SIG-M5 treated with dmso at 0.1 percent for 504 hours (cell line): ENCODE measurements around the gene SPATA33.

ENCODE experiments used
- DNase-seq: peaks from one replicate; lab custom pipeline; 2025; ENCODE audit not compliant: unreplicated experiment; lab: John Stamatoyannopoulos, UW

The SPATA33 gene

GRCh38 chr16:89657442-89658220 is at the start of gene SPATA33, which contains the start of gene CHMP1A:
Gene SPATA33 (plus strand): TSS chr16:89657836. CDS start chr16:89657912, 76 bp downstream.
Gene CHMP1A (minus strand): TSS chr16:89657708. CDS start chr16:89657588, 120 bp downstream.
- DNase-seq = peak; percentile 74

DNA sequence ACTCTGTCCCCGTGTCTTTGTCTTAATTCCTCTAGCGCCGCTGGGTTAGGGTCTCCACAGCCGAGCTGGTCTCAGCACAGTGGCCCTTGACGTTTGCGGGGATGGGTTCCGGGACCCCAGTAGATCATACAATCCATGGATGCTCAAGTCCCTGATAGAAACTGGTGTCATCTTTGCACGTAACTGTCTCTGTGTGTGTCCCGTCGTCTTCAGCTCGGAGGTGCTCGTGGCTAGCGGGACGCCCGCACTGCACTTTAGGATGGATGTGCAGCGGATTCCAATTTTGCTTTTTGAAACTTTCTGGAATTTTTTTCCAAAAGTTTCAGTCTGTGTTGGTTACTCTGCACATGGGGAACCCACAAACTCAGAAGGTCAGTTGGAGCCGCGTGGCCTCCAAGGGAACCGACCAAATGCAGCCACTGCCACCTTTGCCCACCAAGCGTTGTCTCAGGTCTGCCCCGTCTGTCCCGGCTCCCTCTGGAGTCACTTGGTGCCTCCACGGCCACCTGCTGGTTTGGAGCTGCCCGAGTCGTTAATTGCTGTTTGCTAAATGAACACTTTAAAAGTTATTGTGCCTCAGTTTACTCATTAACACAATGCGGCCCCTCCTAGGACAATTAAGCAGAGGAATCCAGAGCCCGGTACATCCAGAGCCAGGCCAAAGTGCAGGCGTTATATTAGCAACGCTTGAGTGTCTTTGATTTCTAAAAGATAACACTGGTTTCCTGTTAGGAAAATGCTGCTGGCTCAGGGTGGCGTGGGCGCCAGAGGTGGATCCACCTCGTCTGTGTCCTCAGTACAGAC is 49.5 kb upstream of the SPATA33 start:
- no peak for DNase-seq

DNA sequence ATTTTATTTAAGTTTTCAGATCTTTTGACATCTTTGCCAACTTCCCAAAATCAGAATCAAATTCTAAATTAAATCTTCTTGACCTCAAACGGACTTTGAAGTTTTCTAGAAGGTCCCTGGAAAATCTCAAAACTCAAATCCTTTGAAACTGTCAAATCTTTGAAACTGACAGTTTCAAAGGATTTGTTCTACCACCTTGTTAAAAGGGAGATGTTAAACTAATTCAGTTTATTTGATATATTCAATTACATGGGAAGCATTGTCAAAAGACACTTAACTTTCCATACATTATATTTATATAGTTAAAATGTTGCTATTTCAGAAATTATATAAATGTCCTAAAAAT is 47.6 kb upstream of the SPATA33 start:
- no peak for DNase-seq

- DNase-seq = no peak
Measured at GRCh38 chr16:89612415-89613166, 45.0 kb upstream of the SPATA33 start.

DNA sequence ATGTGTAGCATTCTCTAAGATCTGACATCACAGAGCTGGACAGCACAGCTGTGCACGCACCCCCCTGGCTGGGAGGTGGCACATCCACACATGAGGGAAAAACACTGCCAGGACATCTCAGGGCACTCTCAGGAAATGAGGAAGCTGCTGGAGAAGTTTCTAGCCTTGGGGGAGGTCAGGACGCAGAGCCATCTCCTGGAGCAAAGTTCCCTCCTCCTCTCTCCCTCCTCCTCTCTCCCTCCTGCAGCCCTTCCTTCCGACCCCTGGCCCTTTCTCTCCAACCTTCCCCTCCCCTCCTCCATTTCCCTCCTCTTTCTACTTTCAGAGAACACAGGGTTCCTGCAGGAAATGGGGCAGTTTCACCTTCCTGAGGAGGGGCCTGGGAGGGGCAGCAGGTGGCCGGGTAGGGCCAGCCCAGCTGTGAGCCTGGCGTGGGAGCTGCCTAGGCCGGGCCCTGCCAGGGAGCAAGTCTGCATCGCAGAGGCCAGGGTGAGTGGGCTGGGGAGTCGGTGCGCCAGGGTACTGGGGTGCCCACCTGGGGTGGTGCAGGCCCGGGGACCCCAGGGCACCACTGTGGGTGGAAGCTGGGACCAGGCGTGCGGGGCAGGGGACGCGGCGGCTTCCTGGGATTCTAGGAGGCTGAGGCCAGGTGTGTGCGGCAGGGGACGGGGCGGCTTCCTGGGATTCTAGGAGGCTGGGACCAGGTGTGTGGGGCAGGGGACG is 44.2 kb upstream of the SPATA33 start, which contains the start of gene DPEP1:
DPEP1 (plus strand) TSS at position 412 of the 723 bp plus-strand sequence. CDS start 16,769 bp downstream, outside the sequence.
- DNase-seq = no peak

DNA sequence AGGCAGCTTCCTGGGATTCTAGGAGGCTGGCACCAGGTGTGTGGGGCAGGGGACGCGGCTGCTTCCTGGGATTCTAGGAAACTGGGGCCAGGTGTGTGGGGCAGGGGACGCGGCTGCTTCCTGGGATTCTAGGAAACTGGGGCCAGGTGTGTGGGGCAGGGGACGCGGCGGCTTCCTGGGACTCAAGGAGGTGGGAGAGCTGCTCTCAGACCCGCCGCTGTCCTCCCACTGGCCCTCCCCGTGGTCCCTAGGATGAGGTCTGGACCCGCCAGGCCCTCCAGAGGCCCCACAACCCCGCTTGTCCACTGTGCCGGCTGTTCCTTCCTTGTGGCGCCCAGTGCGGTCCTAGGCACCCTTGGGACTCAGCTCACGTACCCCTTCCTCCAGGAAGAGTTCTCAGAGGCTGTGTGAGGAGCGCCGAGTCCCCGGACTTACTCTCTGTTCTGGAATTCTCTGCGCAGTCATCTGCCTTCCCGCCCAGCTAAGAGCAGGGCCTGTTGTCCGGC is 43.6 kb upstream of the SPATA33 start:
- DNase-seq = no peak

DNA sequence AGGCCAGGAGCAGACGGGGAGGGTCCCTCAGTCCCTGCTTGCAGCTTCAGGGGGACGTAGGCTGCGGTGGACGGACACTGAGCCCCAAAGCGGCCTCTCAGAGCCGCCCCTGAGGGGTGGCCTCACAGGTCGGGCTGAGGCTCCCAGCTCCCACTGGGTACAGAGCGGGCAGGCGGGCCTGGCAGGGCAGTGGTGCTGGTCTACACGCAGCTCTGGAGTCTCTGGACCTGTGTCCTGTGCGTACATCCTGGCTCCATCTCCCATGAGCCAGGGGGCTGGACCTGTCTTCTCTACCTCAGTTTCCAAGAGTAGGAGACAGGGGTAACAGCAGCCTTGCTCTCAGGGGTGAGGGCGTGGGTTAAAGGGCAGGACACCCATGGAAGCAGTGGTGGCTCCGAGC is 42.5 kb upstream of the SPATA33 start:
- DNase-seq = no peak

DNA sequence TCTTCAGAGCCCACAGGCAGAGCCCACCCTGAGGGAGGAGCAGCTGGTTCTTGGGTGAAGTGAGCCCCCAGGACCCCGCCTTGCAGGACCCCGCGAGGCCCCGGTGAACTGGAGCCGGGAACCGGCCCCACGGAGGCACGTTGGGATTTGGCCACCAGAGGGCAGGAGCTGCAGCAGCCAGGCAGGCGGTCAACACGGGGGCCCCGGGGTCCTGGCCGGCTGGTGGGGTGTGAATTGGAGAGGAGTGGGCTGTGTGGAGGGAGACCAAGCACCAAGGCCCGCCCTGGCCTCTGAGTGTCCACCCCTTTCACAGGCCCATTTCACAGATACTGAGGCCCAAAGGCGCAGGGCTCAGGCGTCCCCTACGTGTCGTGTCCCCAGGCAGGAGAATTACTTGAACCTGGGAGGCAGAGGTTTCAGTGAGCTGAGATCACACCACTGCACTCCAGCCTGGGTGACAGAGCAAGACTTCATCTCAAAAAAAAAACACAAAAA is 42.0 kb upstream of the SPATA33 start:
- DNase-seq = no peak

GRCh38 chr16:89616623-89617022 is 41.0 kb upstream of the SPATA33 start:
- DNase-seq = no peak

GRCh38 chr16:89617036-89617435 is 40.6 kb upstream of the SPATA33 start:
- no peak for DNase-seq

- peak; percentile 5 for DNase-seq
Measured at GRCh38 chr16:89618109-89618998, 39.3 kb upstream of the SPATA33 start.

- no peak for DNase-seq
Measured at GRCh38 chr16:89619840-89620239, 37.8 kb upstream of the SPATA33 start.

- no peak for DNase-seq
Measured at GRCh38 chr16:89620406-89620841, 37.2 kb upstream of the SPATA33 start.

DNA sequence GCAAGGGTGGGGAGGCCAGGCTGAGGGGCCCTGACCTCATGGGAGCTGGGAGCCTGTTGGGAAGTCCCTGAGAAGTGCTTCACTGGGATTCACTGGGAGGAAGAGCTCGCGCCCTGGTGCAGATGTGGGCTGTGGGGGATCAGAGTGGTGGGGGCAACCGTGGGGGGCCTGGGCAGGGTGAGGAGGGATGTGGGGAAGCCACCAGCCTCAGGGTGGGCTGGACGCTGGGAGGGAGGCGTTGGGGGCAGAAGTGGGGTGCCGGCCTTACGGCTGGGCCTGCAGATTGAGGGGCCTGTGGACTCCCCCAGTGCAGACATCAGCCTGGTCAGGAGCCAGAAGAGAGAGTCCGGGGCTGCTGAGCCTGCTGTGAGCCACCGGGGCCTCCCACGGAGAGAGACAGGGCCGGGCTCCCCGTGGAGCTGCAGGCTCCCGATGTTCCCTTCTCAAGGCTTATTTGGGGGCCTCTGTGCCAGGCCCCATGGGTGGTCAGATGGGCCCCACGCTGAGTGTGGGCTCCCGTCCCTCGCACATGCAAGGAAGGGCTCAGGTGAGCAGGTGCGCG is 36.4 kb upstream of the SPATA33 start:
- no peak for DNase-seq

GRCh38 chr16:89621698-89622409 is 35.8 kb upstream of the SPATA33 start:
- no peak for DNase-seq

DNA sequence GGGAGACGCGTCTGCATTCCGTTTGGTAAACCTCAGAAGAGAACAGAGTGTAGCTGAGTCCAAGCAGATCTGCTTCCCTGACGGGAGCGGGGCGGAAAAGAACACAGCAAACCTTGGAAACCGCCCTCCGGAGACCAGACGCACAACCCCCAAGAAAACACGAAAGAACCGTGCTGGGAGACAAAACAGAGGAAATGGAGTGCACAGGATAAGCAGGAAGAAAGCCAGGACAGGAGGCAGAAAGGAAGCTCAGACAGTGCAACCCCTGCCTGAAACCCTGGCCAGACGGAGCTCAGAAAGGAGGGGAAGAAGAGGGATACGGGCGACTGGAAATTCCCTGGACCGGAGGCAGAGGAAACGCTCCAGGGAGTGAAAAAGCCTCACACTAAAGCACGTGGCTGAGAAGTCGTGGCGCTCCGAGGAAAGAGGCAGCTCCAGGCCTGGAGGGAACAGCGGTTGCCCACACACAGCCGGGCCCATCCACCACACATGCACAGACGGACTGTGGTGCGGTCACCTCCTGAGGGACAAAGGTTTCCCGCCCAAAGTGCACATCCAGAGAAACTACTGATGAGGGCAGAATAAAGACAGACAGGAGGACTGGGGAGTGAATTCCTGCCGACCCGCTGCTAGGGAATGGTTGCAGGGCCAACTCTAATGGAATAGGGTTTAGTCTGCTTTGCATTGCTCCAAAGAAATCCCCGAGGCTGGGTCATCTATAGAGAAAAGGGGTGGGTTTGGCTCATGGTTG is 34.0 kb upstream of the SPATA33 start:
- no peak for DNase-seq
